HepG2 (cell line): ENCODE measurements around the gene ROM1. TPM values are rescaled to one million over a fixed set of nuclear protein-coding genes. Genes with fewer than 3 reads are reported as not detected.
A peak's percentile ranks its signal among the peaks of the same experiment; 100 is the strongest.

Experiments used
- BORCS8-MEF2B ChIP-seq: sonication (generic); formaldehyde crosslinking; IDR thresholded peaks from 2 replicates; pipeline ENCODE4 v1.8.0; 2022; ENCODE audit warnings: mild to moderate bottlenecking, missing genetic modification reagents
- CBFB ChIP-seq: sonication (generic); formaldehyde crosslinking; IDR thresholded peaks from 2 replicates; pipeline ENCODE4 v1.4.0; 2020; ENCODE audit warnings: missing genetic modification reagents
- CREB1 ChIP-seq, 2 experiments: fragments of 450-650 bp in 1 of 2; IDR thresholded peaks; 2 replicates each; pipeline ENCODE4 v1.6.1; 2016 to 2017; ENCODE audit warnings: control low read depth in 1 of 2, mild to moderate bottlenecking in 1 of 2, missing compliant biosample characterization in 1 of 2, missing genetic modification characterization in 1 of 2
- ESRRA ChIP-seq: sonication (generic); formaldehyde crosslinking; IDR thresholded peaks from 2 replicates; pipeline ENCODE4 v1.5.1; 2020; ENCODE audit warnings: mild to moderate bottlenecking, low read depth, missing genetic modification reagents
- ETV6 ChIP-seq: sonication (generic); formaldehyde crosslinking; conservative IDR thresholded peaks from 2 replicates; pipeline ENCODE4 v1.4.0; 2020; ENCODE audit warnings: missing genetic modification reagents
- HCFC1 ChIP-seq: fragments of 150-350 bp; IDR thresholded peaks from 2 replicates; pipeline ENCODE4 v1.6.1; 2014; ENCODE audit warnings: low read depth, low read length
- NFYB ChIP-seq: sonication (generic); formaldehyde crosslinking; IDR thresholded peaks from 2 replicates; pipeline ENCODE4 v1.4.0; 2020; ENCODE audit warnings: missing genetic modification reagents
- PHF20 ChIP-seq: sonication (generic); formaldehyde crosslinking; IDR thresholded peaks from 2 replicates; pipeline ENCODE4 v1.5.0; 2020; ENCODE audit warnings: mild to moderate bottlenecking, missing genetic modification reagents
- POGZ ChIP-seq: sonication (generic); formaldehyde crosslinking; IDR thresholded peaks from 2 replicates; pipeline ENCODE4 v1.4.0; 2020; ENCODE audit warnings: mild to moderate bottlenecking, missing genetic modification reagents
- PRDM10 ChIP-seq: sonication (generic); formaldehyde crosslinking; IDR thresholded peaks from 2 replicates; pipeline ENCODE4 v1.4.0; 2020; ENCODE audit warnings: low read depth, missing genetic modification reagents
- PTBP1 ChIP-seq: fragments of 200-400 bp; formaldehyde crosslinking; IDR thresholded peaks from 2 replicates; pipeline ENCODE4 v1.6.1; 2018; ENCODE audit warnings: low read length, low read depth; ENCODE audit not compliant: poor library complexity, severe bottlenecking
- XBP1 ChIP-seq: sonication (generic); formaldehyde crosslinking; IDR thresholded peaks from 2 replicates; pipeline ENCODE4 v1.5.0; 2020; ENCODE audit warnings: missing genetic modification reagents
- ZFP36L2 ChIP-seq: sonication (generic); formaldehyde crosslinking; IDR thresholded peaks from 2 replicates; pipeline ENCODE4 v1.4.0; 2020; ENCODE audit warnings: missing genetic modification reagents
- ZNF234 ChIP-seq: sonication (generic); formaldehyde crosslinking; conservative IDR thresholded peaks from 2 replicates; pipeline ENCODE4 v1.5.1; 2020; ENCODE audit warnings: mild to moderate bottlenecking, missing genetic modification reagents
- ZNF235 ChIP-seq: sonication (generic); formaldehyde crosslinking; IDR thresholded peaks from 2 replicates; pipeline ENCODE4 v1.8.1; 2023; ENCODE audit warnings: mild to moderate bottlenecking, missing genetic modification reagents, borderline replicate concordance
- ZNF350 ChIP-seq: sonication (generic); formaldehyde crosslinking; IDR thresholded peaks from 2 replicates; pipeline ENCODE4 v1.4.0; 2020; ENCODE audit warnings: mild to moderate bottlenecking, low read depth, missing genetic modification reagents, borderline replicate concordance
- ZNF546 ChIP-seq: sonication (generic); formaldehyde crosslinking; conservative IDR thresholded peaks from 2 replicates; pipeline ENCODE4 v1.8.1; 2023; ENCODE audit warnings: mild to moderate bottlenecking, missing genetic modification reagents
- ZNF615 ChIP-seq: sonication (generic); formaldehyde crosslinking; IDR thresholded peaks from 2 replicates; pipeline ENCODE4 v1.5.0; 2020; ENCODE audit warnings: mild to moderate bottlenecking, missing genetic modification reagents, borderline replicate concordance
- ZNF644 ChIP-seq: IDR thresholded peaks from 2 replicates; pipeline ENCODE4 v1.6.1; 2016; ENCODE audit warnings: low read depth
- ZNF674 ChIP-seq: sonication (generic); formaldehyde crosslinking; IDR thresholded peaks from 2 replicates; pipeline ENCODE4 v1.5.0; 2020; ENCODE audit warnings: low read depth, mild to moderate bottlenecking, missing genetic modification reagents
- polyA plus RNA-seq, 8 experiments: library from polyadenylated mRNA; depleted of rRNA in 3 of 8; stranded (reverse) in 7 of 8; unstranded in 1 of 8; fragments of >200 nt; fragmentation: Illumina TruSeq in 4 of 8; extraction: Trizol in 4 of 8; gene quantifications; 2 replicates each; pipeline versions ENCODE4 v1.2.1 to v1.2.3, GENCODE V29; 2011 to 2016; ENCODE audit warnings: low read depth in 4 of 8, missing spikeins in 1 of 8, mixed read lengths in 1 of 8; ENCODE audit not compliant: insufficient read depth in 1 of 8
- total RNA-seq, 5 experiments: library from RNA; depleted of rRNA; stranded (reverse); fragments of >200 nt; fragmentation: Illumina TruSeq; extraction: Trizol; gene quantifications; 2 replicates each; pipeline ENCODE4 v1.2.3, GENCODE V29; 2016; ENCODE audit warnings: low read depth in 1 of 5
- TF ChIP-seq, protein P1 (sequence below): IDR thresholded peaks from 2 replicates; pipeline ENCODE4 v1.6.1; 2016; ENCODE audit warnings: low read depth, missing genetic modification reagents, missing compliant biosample characterization

Gene ROM1
- total and polyA plus RNA-seq, 2 of the 13 experiments (the other 11 are each of a cell fraction or from before 2014, with no cell fraction given), result 1.2 to 2.4 TPM

DNA sequence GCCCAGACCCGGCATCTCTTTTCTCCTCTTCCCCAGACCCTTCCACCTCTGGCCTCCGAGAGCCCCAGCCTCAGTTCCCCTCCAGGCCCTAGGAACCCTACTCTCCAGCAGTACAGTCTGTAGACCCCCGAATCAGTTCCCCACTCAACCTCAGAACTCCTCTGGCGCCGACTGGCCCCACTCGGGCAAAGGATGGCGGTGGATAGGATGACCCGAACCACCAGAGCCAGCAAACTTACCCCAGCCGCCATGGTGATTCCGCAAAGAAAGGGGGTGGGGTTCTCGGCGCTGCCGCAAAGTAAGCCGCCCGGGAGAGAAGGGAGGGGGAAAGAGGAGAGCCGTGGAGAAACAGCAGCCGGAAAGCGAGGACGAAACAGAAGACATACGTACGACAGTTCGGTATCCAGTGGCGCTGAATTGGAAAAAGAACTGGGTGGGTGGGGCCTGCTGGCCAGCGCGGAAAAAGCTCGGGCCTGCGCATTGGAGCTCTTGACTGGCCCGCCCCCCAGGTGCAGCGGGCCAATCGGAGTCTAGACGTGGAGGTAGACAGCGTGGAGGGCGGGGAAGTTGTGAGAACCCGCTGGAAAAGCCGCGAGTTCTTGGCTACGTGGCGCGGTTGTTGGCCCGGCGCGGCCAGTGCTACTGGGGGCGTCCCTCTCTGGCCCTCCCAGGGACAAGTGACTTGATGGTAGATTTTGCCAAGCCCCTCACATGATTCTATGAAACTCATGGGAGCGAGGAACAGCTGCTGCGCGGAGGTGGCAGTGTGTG lies 39.3 kb upstream of the ROM1 start, which contains the start of gene EEF1G (continued):
- TF ChIP-seq, protein P1, sequence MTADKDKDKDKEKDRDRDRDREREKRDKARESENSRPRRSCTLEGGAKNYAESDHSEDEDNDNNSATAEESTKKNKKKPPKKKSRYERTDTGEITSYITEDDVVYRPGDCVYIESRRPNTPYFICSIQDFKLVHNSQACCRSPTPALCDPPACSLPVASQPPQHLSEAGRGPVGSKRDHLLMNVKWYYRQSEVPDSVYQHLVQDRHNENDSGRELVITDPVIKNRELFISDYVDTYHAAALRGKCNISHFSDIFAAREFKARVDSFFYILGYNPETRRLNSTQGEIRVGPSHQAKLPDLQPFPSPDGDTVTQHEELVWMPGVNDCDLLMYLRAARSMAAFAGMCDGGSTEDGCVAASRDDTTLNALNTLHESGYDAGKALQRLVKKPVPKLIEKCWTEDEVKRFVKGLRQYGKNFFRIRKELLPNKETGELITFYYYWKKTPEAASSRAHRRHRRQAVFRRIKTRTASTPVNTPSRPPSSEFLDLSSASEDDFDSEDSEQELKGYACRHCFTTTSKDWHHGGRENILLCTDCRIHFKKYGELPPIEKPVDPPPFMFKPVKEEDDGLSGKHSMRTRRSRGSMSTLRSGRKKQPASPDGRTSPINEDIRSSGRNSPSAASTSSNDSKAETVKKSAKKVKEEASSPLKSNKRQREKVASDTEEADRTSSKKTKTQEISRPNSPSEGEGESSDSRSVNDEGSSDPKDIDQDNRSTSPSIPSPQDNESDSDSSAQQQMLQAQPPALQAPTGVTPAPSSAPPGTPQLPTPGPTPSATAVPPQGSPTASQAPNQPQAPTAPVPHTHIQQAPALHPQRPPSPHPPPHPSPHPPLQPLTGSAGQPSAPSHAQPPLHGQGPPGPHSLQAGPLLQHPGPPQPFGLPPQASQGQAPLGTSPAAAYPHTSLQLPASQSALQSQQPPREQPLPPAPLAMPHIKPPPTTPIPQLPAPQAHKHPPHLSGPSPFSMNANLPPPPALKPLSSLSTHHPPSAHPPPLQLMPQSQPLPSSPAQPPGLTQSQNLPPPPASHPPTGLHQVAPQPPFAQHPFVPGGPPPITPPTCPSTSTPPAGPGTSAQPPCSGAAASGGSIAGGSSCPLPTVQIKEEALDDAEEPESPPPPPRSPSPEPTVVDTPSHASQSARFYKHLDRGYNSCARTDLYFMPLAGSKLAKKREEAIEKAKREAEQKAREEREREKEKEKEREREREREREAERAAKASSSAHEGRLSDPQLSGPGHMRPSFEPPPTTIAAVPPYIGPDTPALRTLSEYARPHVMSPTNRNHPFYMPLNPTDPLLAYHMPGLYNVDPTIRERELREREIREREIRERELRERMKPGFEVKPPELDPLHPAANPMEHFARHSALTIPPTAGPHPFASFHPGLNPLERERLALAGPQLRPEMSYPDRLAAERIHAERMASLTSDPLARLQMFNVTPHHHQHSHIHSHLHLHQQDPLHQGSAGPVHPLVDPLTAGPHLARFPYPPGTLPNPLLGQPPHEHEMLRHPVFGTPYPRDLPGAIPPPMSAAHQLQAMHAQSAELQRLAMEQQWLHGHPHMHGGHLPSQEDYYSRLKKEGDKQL (CRISPR knock-in tag), result no peak
- TF ChIP-seq ESRRA (CRISPR knock-in tag) (no peak; the same call in 1 of the 2 replicates), ZNF546 (CRISPR knock-in tag) (peak; percentile 58; the same call in 1 of the 2 replicates), HCFC1 (no peak), CREB1 (IDR thresholded peaks at IDR 0.05) (peak; percentile 48; the same call in 1 of the 2 replicates), CREB1 (CRISPR knock-in tag; IDR thresholded peaks at IDR 0.05) (peak; percentile 62), PHF20 (CRISPR knock-in tag) (peak; percentile 59; the same call in 1 of the 2 replicates), ZNF235 (CRISPR knock-in tag) (no peak), POGZ (no peak), ZNF644 (no peak), ZNF615 (CRISPR knock-in tag) (peak; percentile 66; the same call in 1 of the 2 replicates), ETV6 (CRISPR knock-in tag) (no peak), BORCS8-MEF2B (CRISPR knock-in tag) (0 out of 2 replicates have a peak, but pooled peaks have one; percentile 1), ZNF234 (CRISPR knock-in tag) (0 out of 2 replicates have a peak, but pooled peaks have one; percentile 61), ZNF350 (peak; percentile 91; the same call in 1 of the 2 replicates), PRDM10 (no peak), ZFP36L2 (no peak), ZNF674 (CRISPR knock-in tag) (no peak), PTBP1 (no peak), NFYB (peak; percentile 77), XBP1 (CRISPR knock-in tag) (no peak), CBFB (no peak; the same call in 1 of the 2 replicates)
